Measurements from ENCODE around the gene PTPN4. TPM values are rescaled to one million over a fixed set of nuclear protein-coding genes. Genes with fewer than 3 reads are reported as not detected.
"Not testable (repeated sequence)": the region's sequence is repeated elsewhere in the genome, so short reads cannot be mapped to it uniquely, and the experiment has no call there.

The PTPN4 gene
- total RNA-seq, 1 donor: 28.5 TPM

DNA sequence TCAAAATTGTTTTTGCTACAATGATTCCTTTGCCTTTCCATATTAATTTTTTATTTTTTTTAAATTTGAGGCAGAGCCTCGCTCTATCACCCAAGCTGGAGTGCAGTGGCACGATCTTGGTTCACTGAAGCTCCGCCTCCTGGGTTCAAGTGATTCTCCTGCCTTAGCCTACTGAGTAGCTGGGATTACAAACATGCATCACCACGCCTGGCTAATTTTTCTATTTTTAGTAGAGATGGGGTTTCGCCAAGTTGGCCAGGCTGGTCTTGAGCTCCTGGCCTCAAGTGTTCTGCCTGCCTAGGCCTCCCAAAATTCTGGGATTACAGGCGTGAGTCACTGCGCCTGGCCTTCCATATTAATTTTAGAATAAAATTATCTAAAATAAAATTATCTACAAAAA, 41.3 kb downstream of the PTPN4 start:
- DNase-seq (ENCODE audit: low read depth): no peak
- TF ChIP-seq, protein P1, sequence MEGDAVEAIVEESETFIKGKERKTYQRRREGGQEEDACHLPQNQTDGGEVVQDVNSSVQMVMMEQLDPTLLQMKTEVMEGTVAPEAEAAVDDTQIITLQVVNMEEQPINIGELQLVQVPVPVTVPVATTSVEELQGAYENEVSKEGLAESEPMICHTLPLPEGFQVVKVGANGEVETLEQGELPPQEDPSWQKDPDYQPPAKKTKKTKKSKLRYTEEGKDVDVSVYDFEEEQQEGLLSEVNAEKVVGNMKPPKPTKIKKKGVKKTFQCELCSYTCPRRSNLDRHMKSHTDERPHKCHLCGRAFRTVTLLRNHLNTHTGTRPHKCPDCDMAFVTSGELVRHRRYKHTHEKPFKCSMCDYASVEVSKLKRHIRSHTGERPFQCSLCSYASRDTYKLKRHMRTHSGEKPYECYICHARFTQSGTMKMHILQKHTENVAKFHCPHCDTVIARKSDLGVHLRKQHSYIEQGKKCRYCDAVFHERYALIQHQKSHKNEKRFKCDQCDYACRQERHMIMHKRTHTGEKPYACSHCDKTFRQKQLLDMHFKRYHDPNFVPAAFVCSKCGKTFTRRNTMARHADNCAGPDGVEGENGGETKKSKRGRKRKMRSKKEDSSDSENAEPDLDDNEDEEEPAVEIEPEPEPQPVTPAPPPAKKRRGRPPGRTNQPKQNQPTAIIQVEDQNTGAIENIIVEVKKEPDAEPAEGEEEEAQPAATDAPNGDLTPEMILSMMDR (IDR thresholded peaks at IDR 0.05; ENCODE audit: insufficient read depth, low read depth, low read length): no peak
- no peak overlapping the region for H3K4me3 ChIP-seq (ENCODE audit: low read depth, low read length)

DNA sequence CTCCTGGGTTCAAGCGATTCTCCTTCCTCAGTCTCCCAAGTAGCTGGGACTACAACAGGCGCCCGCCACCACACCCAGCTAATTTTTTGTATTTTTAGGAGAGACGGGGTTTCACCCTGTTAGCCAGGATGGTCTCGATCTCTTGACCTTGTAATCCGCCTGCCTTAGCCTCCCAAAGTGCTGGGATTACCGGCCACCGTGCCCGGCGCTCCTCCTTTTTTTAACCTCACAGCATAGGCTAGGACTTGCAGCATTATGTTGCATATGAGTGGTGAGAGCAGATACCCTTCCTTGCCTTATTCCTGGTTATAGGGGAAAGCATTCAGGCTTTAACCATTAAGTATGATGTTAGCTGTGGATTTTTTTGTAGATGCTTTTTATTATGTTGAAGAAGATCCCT, 42.3 kb downstream of the PTPN4 start:
- not testable (repeated sequence) for H3K4me3 ChIP-seq (ENCODE audit: low read depth, low read length); DNase-seq (ENCODE audit: low read depth)

- no peak for DNase-seq (ENCODE audit: low read depth)
- TF ChIP-seq, protein P1 (IDR thresholded peaks at IDR 0.05; ENCODE audit: insufficient read depth, low read depth, low read length): no peak
- H3K4me3 ChIP-seq (ENCODE audit: low read depth, low read length): no peak overlapping the region
Observed at GRCh38 chr2:119803101-119803500, 43.4 kb downstream of the PTPN4 start.

GRCh38 chr2:119804409-119804808, 44.7 kb downstream of the PTPN4 start:
- DNase-seq (ENCODE audit: low read depth); H3K4me3 ChIP-seq (ENCODE audit: low read depth, low read length): not testable (repeated sequence)

DNA sequence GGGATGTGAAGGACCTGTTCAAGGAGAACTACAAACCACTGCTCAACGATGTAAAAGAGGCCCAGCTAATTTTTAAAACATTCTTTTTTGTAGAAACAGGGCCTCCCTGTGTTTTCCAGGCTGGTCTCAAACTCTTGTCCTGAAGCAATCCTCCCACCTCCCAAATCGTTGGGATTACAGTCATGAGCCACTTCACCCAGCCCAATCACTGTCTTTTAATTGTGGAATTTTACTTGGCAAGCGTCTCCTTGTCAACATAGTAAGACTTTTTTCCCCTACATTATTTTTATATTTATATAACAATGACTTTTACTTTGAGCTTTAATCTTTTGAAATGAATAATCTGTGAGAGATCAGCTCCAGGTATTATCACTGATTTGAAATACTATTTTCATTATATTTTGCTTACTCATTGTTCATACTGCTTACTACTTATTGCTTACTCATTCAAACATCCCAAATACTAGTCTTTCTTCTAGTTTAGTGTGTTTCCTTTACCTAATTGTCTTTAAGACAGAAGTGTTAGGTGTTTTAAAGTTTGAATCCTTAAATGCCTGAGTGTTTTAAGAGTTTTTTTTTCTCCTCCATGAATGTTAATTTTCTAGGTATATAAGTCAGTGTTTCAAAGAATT, 48.9 kb downstream of the PTPN4 start:
- TF ChIP-seq, protein P1 (IDR thresholded peaks at IDR 0.05; ENCODE audit: insufficient read depth, low read depth, low read length): no peak
- H3K4me3 ChIP-seq (ENCODE audit: low read depth, low read length): no peak overlapping the region
- DNase-seq (ENCODE audit: low read depth): no peak

DNA sequence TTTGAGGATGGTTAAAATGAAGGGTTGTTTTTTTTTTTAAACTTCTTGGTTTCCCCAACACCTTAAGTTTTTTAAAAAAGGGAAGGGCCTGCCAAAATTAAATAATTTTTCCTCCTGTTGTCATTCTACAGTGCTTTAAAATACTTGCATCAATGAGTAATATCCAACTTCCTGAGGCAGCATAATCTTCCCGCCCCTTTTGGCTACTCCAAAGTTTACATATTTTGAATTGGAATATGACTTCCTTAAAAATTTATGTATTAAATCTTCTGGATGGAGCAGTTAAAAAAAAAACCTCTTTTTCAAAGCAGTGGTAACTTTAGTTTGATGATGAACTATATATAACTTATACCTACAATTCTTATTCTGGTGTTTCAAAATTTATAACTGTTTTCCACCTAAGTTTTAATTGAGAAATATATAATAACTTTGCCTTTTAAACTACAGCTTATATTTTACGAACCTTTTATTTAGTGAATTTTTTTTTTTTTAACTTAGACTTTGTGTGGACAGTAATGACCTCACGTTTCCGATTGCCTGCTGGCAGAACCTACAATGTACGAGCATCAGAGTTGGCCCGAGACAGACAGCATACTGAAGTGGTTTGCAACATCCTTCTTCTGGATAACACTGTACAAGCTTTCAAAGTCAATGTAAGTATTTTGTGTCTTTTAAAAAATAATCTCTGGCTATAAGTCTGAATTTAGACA, 49.8 kb downstream of the PTPN4 start:
- DNase-seq (ENCODE audit: low read depth): peak; percentile 59
- TF ChIP-seq, protein P1 (IDR thresholded peaks at IDR 0.05; ENCODE audit: insufficient read depth, low read depth, low read length): no peak
- H3K4me3 ChIP-seq (ENCODE audit: low read depth, low read length): no peak overlapping the region

- DNase-seq (ENCODE audit: low read depth): no peak
- TF ChIP-seq, protein P1 (IDR thresholded peaks at IDR 0.05; ENCODE audit: insufficient read depth, low read depth, low read length): no peak
- H3K4me3 ChIP-seq (ENCODE audit: low read depth, low read length): no peak overlapping the region
Observed at GRCh38 chr2:119810049-119810630, 50.4 kb downstream of the PTPN4 start.

Data from fibroblast of villous mesenchyme (primary cell).